Measurements from ENCODE around the gene IDH1.

Gene IDH1

GRCh38 chr2:208268156-208268952 is 13.5 kb upstream of the IDH1 start:
- TF ChIP-seq CTCF (conservative IDR thresholded peaks at IDR 0.05) = no peak

GRCh38 chr2:208267526-208267925 is 12.7 kb upstream of the IDH1 start:
- peak overlapping the region; percentile 90 for H3K27ac ChIP-seq

More at GRCh38 chr2:208268156-208268952, 13.5 kb upstream of the IDH1 start:
- peak overlapping the region; percentile 90 for H3K27ac ChIP-seq

GRCh38 chr2:208266936-208267335 is 12.1 kb upstream of the IDH1 start:
- TF ChIP-seq CTCF (conservative IDR thresholded peaks at IDR 0.05) = no peak
- peak overlapping the region; percentile 90 for H3K27ac ChIP-seq

GRCh38 chr2:208266553-208266893 is 11.7 kb upstream of the IDH1 start:
- TF ChIP-seq CTCF (conservative IDR thresholded peaks at IDR 0.05) = no peak
- peak overlapping the region; percentile 90 for H3K27ac ChIP-seq

DNA sequence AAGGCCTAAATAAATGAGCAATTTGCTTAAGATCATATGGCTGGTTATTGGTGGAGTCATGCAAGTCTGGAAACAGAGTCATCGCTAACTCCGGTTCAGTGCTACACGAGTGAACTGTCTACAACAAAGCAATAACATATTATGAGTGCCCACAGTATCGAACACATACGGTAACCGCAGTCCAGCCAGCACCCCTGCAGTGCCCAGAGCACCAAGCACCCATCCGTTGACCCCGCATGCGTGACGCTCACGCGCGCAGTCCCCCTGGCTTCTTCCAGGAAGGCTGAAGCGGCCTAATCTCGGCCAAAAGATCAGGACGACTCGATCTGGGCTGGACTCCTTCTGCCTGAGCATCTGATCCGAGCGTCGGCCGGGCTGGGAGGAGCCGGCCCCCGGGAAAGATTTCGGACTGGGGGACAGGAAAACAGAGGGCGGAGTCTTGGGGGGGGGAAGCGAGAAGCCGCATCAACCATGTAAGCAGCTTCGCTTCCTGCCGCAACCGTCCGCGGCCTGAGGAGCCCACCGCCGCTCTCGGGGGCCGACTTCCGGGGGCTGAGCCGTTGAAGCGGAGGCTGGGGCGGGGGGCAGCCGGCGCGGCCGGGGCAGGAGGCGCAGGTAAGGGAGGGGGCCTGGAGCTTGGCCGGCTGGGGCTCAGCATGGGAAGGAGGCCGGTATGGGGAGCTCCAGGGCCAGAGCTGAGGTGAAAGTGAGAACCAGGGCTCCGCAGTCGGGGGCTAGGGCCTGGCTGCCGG is 11.1 kb upstream of the IDH1 start, which contains the start of gene PIKFYVE:
TSS of gene PIKFYVE (plus strand) at position 455 of the 752 bp plus-strand sequence. CDS start 5,265 bp downstream, outside the sequence.
- H3K27ac ChIP-seq = peak within 1 kb of the TSS; percentile 90
- TF ChIP-seq CTCF (conservative IDR thresholded peaks at IDR 0.05) = no peak

GRCh38 chr2:208265371-208265800 is 10.5 kb upstream of the IDH1 start:
- TF ChIP-seq CTCF (conservative IDR thresholded peaks at IDR 0.05) = no peak
- peak overlapping the region; percentile 90 for H3K27ac ChIP-seq

- peak overlapping the region; percentile 99 for H3K27ac ChIP-seq
These were observed 2.3 kb upstream of the IDH1 start for GRCh38 chr2:208256849-208257813.
